SJSA1 (cell line): ENCODE data around the gene ZCCHC2. TPM values are rescaled to one million over a fixed set of nuclear protein-coding genes. Genes with fewer than 3 reads are reported as not detected.

ENCODE experiments used
- DNase-seq, 2 experiments: peaks; one replicate each; pipeline ENCODE4 v3.0.0-alpha.2; 2015 to 2020; ENCODE audit warnings: low spot score in 2 of 2, low read depth in 1 of 2
- H3K27ac ChIP-seq: fragments of 250-450 bp; sonication (Bioruptor Pico); 2 replicates; pipeline ENCODE4 v1.5.1; 2020; ENCODE audit warnings: mild to moderate bottlenecking, moderate library complexity
- H3K27me3 ChIP-seq: fragments of 250-450 bp; sonication (Bioruptor Pico); replicated peaks from 2 replicates; pipeline ENCODE4 v1.5.1; 2020; ENCODE audit warnings: mild to moderate bottlenecking, moderate library complexity
- H3K36me3 ChIP-seq: fragments of 250-450 bp; sonication (Bioruptor Pico); 2 replicates; pipeline ENCODE4 v1.5.1; 2020; ENCODE audit warnings: mild to moderate bottlenecking
- H3K4me1 ChIP-seq: fragments of 250-450 bp; sonication (Bioruptor Pico); replicated peaks from 2 replicates; pipeline ENCODE4 v1.6.1; 2021; ENCODE audit warnings: mild to moderate bottlenecking
- H3K4me3 ChIP-seq: fragments of 250-450 bp; sonication (Bioruptor Pico); 2 replicates; pipeline ENCODE4 v1.5.1; 2020; ENCODE audit warnings: mild to moderate bottlenecking
- H3K9me3 ChIP-seq: fragments of 250-450 bp; sonication (Bioruptor Pico); replicated peaks from 2 replicates; pipeline ENCODE4 v1.5.1; 2020; ENCODE audit warnings: mild to moderate bottlenecking
- total RNA-seq: library from RNA; depleted of rRNA; stranded (reverse); fragments of >200 nt; shearing (Covaris generic); gene quantifications from 2 replicates; pipeline ENCODE4 v1.2.3, GENCODE V29; 2014

ZCCHC2 gene
- total RNA-seq, 1 experiment from 2014 or later, result 3.3 TPM

GRCh38 chr18:62498616-62499262, 24.1 kb upstream of the ZCCHC2 start:
- H3K9me3 ChIP-seq, result no peaks in the 10 kb centered on the region
- DNase-seq, result no peak
- no peaks in the 10 kb centered on the region for H3K4me1 ChIP-seq
- H3K27ac ChIP-seq, result no peak overlapping the region
- H3K36me3 ChIP-seq, result no peaks in the 10 kb centered on the region
- H3K27me3 ChIP-seq, result peaks cover 5% of the 10 kb centered on the region; the same call in 1 of the 2 replicates
- no peak overlapping the region for H3K4me3 ChIP-seq

GRCh38 chr18:62499263-62499650, 23.6 kb upstream of the ZCCHC2 start:
- Histone ChIP-seq H3K4me1 (no peaks in the 10 kb centered on the region), H3K27ac (no peak overlapping the region), H3K36me3 (no peaks in the 10 kb centered on the region), H3K4me3 (no peak overlapping the region), H3K9me3 (no peaks in the 10 kb centered on the region), H3K27me3 (peaks cover 5% of the 10 kb centered on the region; the same call in 1 of the 2 replicates)
- no peak for DNase-seq

GRCh38 chr18:62500174-62500573, 22.7 kb upstream of the ZCCHC2 start:
- DNase-seq, result no peak

GRCh38 chr18:62500966-62501591, 21.7 kb upstream of the ZCCHC2 start:
- no peak for DNase-seq
- H3K27me3 ChIP-seq, result peaks cover 5% of the 10 kb centered on the region; the same call in 1 of the 2 replicates
- H3K36me3 ChIP-seq, result no peaks in the 10 kb centered on the region
- H3K27ac ChIP-seq, result no peak overlapping the region
- no peak overlapping the region for H3K4me3 ChIP-seq
- H3K4me1 ChIP-seq, result no peaks in the 10 kb centered on the region
- H3K9me3 ChIP-seq, result no peaks in the 10 kb centered on the region

More at GRCh38 chr18:62500174-62500573, 22.7 kb upstream of the ZCCHC2 start:
- Histone ChIP-seq H3K4me3 (no peak overlapping the region), H3K27ac (no peak overlapping the region), H3K9me3 (no peaks in the 10 kb centered on the region), H3K4me1 (no peaks in the 10 kb centered on the region), H3K36me3 (no peaks in the 10 kb centered on the region), H3K27me3 (peaks cover 5% of the 10 kb centered on the region; the same call in 1 of the 2 replicates)

- no peak overlapping the region for H3K27ac ChIP-seq
- H3K27me3 ChIP-seq, result no peaks in the 10 kb centered on the region
- H3K9me3 ChIP-seq, result no peaks in the 10 kb centered on the region
- peak in 1 of 2 experiments; percentile 20 for DNase-seq
- 0 out of 2 replicates have a peak, but pooled peaks cover 3% of the 10 kb centered on the region for H3K4me1 ChIP-seq
- H3K36me3 ChIP-seq, result no peaks in the 10 kb centered on the region
- peak overlapping the region; percentile 30 for H3K4me3 ChIP-seq
Observed at GRCh38 chr18:62505669-62506494, 16.9 kb upstream of the ZCCHC2 start.

GRCh38 chr18:62506495-62507143, 16.2 kb upstream of the ZCCHC2 start:
- Histone ChIP-seq H3K27ac (no peak overlapping the region), H3K4me1 (0 out of 2 replicates have a peak, but pooled peaks cover 3% of the 10 kb centered on the region), H3K4me3 (peak overlapping the region; percentile 30), H3K9me3 (no peaks in the 10 kb centered on the region), H3K36me3 (no peaks in the 10 kb centered on the region), H3K27me3 (no peaks in the 10 kb centered on the region)
- DNase-seq, result peak in 1 of 2 experiments; percentile 11

GRCh38 chr18:62509779-62510178, 13.0 kb upstream of the ZCCHC2 start:
- Histone ChIP-seq H3K27me3 (no peaks in the 10 kb centered on the region), H3K9me3 (no peaks in the 10 kb centered on the region), H3K4me3 (no peak overlapping the region), H3K4me1 (0 out of 2 replicates have a peak, but pooled peaks cover 3% of the 10 kb centered on the region), H3K27ac (no peak overlapping the region), H3K36me3 (no peaks in the 10 kb centered on the region)
- no peak for DNase-seq

- Histone ChIP-seq H3K4me1 (0 out of 2 replicates have a peak, but pooled peaks cover 3% of the 10 kb centered on the region), H3K4me3 (no peak overlapping the region), H3K27me3 (no peaks in the 10 kb centered on the region), H3K9me3 (no peaks in the 10 kb centered on the region), H3K27ac (no peak overlapping the region), H3K36me3 (no peaks in the 10 kb centered on the region)
- DNase-seq, result no peak
Observed at GRCh38 chr18:62510789-62511188, 12.0 kb upstream of the ZCCHC2 start.

GRCh38 chr18:62512532-62512931, 10.3 kb upstream of the ZCCHC2 start:
- Histone ChIP-seq H3K36me3 (no peaks in the 10 kb centered on the region), H3K27me3 (no peaks in the 10 kb centered on the region), H3K4me1 (no peaks in the 10 kb centered on the region), H3K4me3 (no peak overlapping the region), H3K27ac (no peak overlapping the region), H3K9me3 (no peaks in the 10 kb centered on the region)
- DNase-seq, result no peak

- Histone ChIP-seq H3K27me3 (no peaks in the 10 kb centered on the region), H3K4me3 (no peak overlapping the region), H3K9me3 (no peaks in the 10 kb centered on the region), H3K36me3 (no peaks in the 10 kb centered on the region), H3K27ac (no peak overlapping the region), H3K4me1 (no peaks in the 10 kb centered on the region)
- DNase-seq, result no peak
Observed at GRCh38 chr18:62512996-62513395, 9.8 kb upstream of the ZCCHC2 start.

GRCh38 chr18:62514570-62514969, 8.3 kb upstream of the ZCCHC2 start:
- no peaks in the 10 kb centered on the region for H3K9me3 ChIP-seq
- H3K4me3 ChIP-seq, result no peak overlapping the region
- no peaks in the 10 kb centered on the region for H3K27me3 ChIP-seq
- H3K27ac ChIP-seq, result no peak overlapping the region
- DNase-seq, result no peak
- H3K4me1 ChIP-seq, result no peaks in the 10 kb centered on the region
- H3K36me3 ChIP-seq, result no peaks in the 10 kb centered on the region

GRCh38 chr18:62516242-62516641, 6.6 kb upstream of the ZCCHC2 start:
- H3K9me3 ChIP-seq, result no peaks in the 10 kb centered on the region
- H3K4me1 ChIP-seq, result no peaks in the 10 kb centered on the region; the same call in 1 of the 2 replicates
- no peaks in the 10 kb centered on the region for H3K36me3 ChIP-seq
- H3K4me3 ChIP-seq, result no peak overlapping the region
- H3K27ac ChIP-seq, result no peak overlapping the region
- DNase-seq, result no peak
- H3K27me3 ChIP-seq, result peaks cover 7% of the 10 kb centered on the region
